ENCODE results near the gene PPP4R3A.

PPP4R3A gene

DNA sequence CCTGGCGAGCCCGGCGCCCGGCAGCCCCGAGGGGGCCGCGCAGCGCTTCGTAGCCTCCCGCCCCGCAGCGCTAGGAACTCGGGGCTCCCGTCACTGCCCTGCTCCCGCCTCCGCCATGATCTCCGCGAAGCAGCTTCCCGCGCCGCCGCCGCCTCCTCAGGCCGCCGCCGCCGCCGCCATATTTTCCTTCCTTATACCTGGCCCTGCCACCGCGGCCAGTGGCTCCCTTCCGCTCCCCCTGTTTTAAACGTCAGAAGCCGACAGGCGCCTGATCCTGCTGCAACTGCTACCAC is 286 bp downstream of the PPP4R3A start:
- DNase-seq (ENCODE audit: extremely low read depth, insufficient read length): no peak
- TF ChIP-seq, protein P1, sequence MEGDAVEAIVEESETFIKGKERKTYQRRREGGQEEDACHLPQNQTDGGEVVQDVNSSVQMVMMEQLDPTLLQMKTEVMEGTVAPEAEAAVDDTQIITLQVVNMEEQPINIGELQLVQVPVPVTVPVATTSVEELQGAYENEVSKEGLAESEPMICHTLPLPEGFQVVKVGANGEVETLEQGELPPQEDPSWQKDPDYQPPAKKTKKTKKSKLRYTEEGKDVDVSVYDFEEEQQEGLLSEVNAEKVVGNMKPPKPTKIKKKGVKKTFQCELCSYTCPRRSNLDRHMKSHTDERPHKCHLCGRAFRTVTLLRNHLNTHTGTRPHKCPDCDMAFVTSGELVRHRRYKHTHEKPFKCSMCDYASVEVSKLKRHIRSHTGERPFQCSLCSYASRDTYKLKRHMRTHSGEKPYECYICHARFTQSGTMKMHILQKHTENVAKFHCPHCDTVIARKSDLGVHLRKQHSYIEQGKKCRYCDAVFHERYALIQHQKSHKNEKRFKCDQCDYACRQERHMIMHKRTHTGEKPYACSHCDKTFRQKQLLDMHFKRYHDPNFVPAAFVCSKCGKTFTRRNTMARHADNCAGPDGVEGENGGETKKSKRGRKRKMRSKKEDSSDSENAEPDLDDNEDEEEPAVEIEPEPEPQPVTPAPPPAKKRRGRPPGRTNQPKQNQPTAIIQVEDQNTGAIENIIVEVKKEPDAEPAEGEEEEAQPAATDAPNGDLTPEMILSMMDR (IDR thresholded peaks at IDR 0.05; ENCODE audit: insufficient read depth, low read length, poor library complexity, severe bottlenecking): no peak
- no peaks in the 10 kb centered on the region; the same call in 1 of the 2 replicates for H3K36me3 ChIP-seq (ENCODE audit: control insufficient read depth, insufficient read depth, low read length)
- H3K4me3 ChIP-seq (replicated peaks; ENCODE audit: low read depth, low read length): peak overlapping the region; percentile 79
- H3K27me3 ChIP-seq (replicated peaks; ENCODE audit: control insufficient read depth, insufficient read depth, low read length): no peaks in the 10 kb centered on the region

DNA sequence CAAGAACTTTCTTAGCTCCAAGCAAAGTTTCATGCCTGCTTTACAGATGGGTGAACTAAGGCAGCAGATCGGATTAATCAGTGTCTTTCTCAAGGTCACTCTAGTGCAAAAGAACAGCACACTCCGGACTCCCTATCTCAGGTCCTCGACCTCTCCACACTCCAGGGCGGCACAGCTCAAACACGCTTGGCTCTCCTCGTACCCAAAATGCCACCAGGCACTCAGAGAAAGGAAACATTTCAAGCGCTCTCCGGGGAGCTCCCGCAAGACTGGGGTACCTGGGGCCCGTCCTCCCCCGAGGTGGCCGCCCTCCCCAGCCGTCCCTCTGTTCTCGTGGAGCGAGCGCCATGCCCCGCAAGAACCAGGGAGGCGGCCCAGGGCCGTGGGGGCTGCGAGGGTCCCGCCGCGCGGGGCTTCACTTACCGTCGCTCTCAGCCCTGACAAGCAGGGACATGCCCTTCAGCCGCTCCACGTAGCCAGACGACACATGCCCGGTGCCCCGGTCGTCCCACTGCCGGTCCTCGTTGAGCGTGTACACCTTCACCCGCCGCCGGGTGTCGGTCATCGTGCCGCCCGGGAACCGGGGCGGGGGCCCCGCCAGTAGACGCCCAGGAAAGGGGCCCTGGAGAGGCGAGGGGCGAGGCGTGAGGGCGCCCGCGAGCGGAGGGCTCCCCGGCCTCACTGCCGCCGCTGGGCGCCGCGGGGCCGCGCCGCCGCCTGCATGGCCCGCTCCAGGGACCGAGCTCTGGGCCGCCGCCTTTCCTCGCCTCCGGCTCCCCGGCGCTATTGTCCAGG is 830 bp downstream of the PPP4R3A start:
- TF ChIP-seq, protein P1 (IDR thresholded peaks at IDR 0.05; ENCODE audit: insufficient read depth, low read length, poor library complexity, severe bottlenecking): no peak

DNA sequence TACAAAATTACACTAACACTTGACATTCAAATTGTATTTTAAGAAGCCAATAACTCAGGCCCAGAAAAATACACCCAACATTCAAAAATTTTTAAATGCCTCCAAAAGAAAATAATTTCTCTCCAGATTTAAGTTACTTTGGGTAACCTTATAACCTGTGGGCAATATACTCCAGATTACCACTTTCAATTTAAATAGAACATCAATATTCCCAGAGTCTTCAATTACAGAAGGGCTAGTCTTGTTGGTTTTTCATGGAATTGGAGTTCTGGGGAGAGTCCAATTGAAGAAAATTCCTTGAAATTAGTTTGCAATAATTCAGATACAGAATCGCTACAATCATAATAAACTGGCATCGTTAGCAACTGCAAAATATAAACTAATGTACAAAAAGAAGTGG is 2.0 kb downstream of the PPP4R3A start:
- Histone ChIP-seq H3K27me3 (replicated peaks; ENCODE audit: control insufficient read depth, insufficient read depth, low read length) (no peaks in the 10 kb centered on the region), H3K36me3 (ENCODE audit: control insufficient read depth, insufficient read depth, low read length) (peaks cover 5% of the 10 kb centered on the region), H3K4me3 (replicated peaks; ENCODE audit: low read depth, low read length) (peak overlapping the region; percentile 79)
- DNase-seq (ENCODE audit: extremely low read depth, insufficient read length): no peak
- TF ChIP-seq, protein P1 (IDR thresholded peaks at IDR 0.05; ENCODE audit: insufficient read depth, low read length, poor library complexity, severe bottlenecking): no peak

More for the DNA sequence above, 830 bp downstream of the PPP4R3A start:
- H3K27me3 ChIP-seq (replicated peaks; ENCODE audit: control insufficient read depth, insufficient read depth, low read length): no peaks in the 10 kb centered on the region
- DNase-seq (ENCODE audit: extremely low read depth, insufficient read length): peak; percentile 61
- peaks cover 3% of the 10 kb centered on the region for H3K36me3 ChIP-seq (ENCODE audit: control insufficient read depth, insufficient read depth, low read length)
- peak overlapping the region; percentile 79 for H3K4me3 ChIP-seq (replicated peaks; ENCODE audit: low read depth, low read length)

- Histone ChIP-seq H3K4me3 (replicated peaks; ENCODE audit: low read depth, low read length) (no peak overlapping the region), H3K36me3 (ENCODE audit: control insufficient read depth, insufficient read depth, low read length) (peaks cover 8% of the 10 kb centered on the region)
- TF ChIP-seq, protein P1 (IDR thresholded peaks at IDR 0.05; ENCODE audit: insufficient read depth, low read length, poor library complexity, severe bottlenecking): no peak
These were observed 3.9 kb downstream of the PPP4R3A start for GRCh38 chr14:91506226-91506625.

GRCh38 chr14:91503000-91503504 is 7.1 kb downstream of the PPP4R3A start:
- peaks cover 8% of the 10 kb centered on the region for H3K36me3 ChIP-seq (ENCODE audit: control insufficient read depth, insufficient read depth, low read length)
- no peak for DNase-seq (ENCODE audit: extremely low read depth, insufficient read length)
- H3K4me3 ChIP-seq (replicated peaks; ENCODE audit: low read depth, low read length): no peak overlapping the region
- TF ChIP-seq, protein P1 (IDR thresholded peaks at IDR 0.05; ENCODE audit: insufficient read depth, low read length, poor library complexity, severe bottlenecking): no peak
- no peaks in the 10 kb centered on the region for H3K27me3 ChIP-seq (replicated peaks; ENCODE audit: control insufficient read depth, insufficient read depth, low read length)

More at GRCh38 chr14:91506226-91506625, 3.9 kb downstream of the PPP4R3A start:
- no peaks in the 10 kb centered on the region for H3K27me3 ChIP-seq (replicated peaks; ENCODE audit: control insufficient read depth, insufficient read depth, low read length)
- no peak for DNase-seq (ENCODE audit: extremely low read depth, insufficient read length)
